GM12878 (cell line): Measurements from ENCODE around the gene PCSK2. TPM values are rescaled to one million over a fixed set of nuclear protein-coding genes. Genes with fewer than 3 reads are reported as not detected.

Experiments used
- ATAC-seq: fragments of 200-7000 bp; cut with Tn5 transposase; 3 replicates; pipeline ENCODE4 v1.9.1; 2020; ENCODE audit warnings: mild to moderate bottlenecking, moderate library complexity
- BruUV-seq: library from RNA; stranded (reverse); fragments of 400-500 nt; replicated peaks from 2 replicates; lab custom pipeline; 2021; lab: Mats Ljungman, UMichigan
- CTCF ChIA-PET: fragments of 300-600 bp; sonication (Branson Sonifier 250); formaldehyde crosslinking; extraction: SDS; loops from one replicate; lab custom pipeline; 2021; ENCODE audit warnings: inconsistent platforms; lab: Yijun Ruan, JAX
- POLR2A ChIA-PET: fragments of 350-600 bp; formaldehyde crosslinking; extraction: SDS; loops from one replicate; lab custom pipeline; 2021; ENCODE audit warnings: inconsistent platforms; lab: Charles Lee
- RAD21 ChIA-PET: fragments of 300-600 bp; sonication (Branson Sonifier 250); formaldehyde crosslinking; loops from one replicate; lab custom pipeline; 2023; ENCODE audit warnings: antibody characterized with exemption; ENCODE audit not compliant: unreplicated experiment; lab: Charles Lee
- SMC1A ChIA-PET: fragments of 300-600 bp; sonication (Branson Sonifier 250); formaldehyde crosslinking; loops from one replicate; lab custom pipeline; 2023; ENCODE audit not compliant: unreplicated experiment, uncharacterized antibody; lab: Charles Lee
- DNase-seq: peaks from one replicate; pipeline ENCODE4 v3.0.0-alpha.2; 2011; ENCODE audit warnings: low read depth, low spot score
- FAIRE-seq: peaks from 3 replicates; lab custom pipeline; 2011; peaks lifted over from hg19 to GRCh38; lab: Jason Lieb, UNC
- H2AFZ ChIP-seq: 2 replicates; pipeline ENCODE4 v1.6.0; 2011; ENCODE audit warnings: low read depth, low read length, control low read depth; ENCODE audit not compliant: control insufficient read depth
- H3K27ac ChIP-seq: 2 replicates; pipeline ENCODE4 v1.5.1; 2011; ENCODE audit warnings: control low read depth; ENCODE audit not compliant: control insufficient read depth, insufficient read depth
- H3K27me3 ChIP-seq, 2 experiments: replicated peaks in 1 of 2; 2 replicates each; pipeline versions ENCODE4 v1.6.0 to v1.6.1; 2011; ENCODE audit warnings: low read length in 1 of 2; ENCODE audit not compliant: control insufficient read depth in 2 of 2, insufficient read depth in 2 of 2
- H3K36me3 ChIP-seq, 2 experiments: 2 replicates each; pipeline ENCODE4 v1.5.1; 2011; ENCODE audit warnings: low read length in 1 of 2; ENCODE audit not compliant: control insufficient read depth in 2 of 2, insufficient read depth in 2 of 2
- H3K4me1 ChIP-seq: 2 replicates; pipeline ENCODE4 v1.6.1; 2011; ENCODE audit warnings: mild to moderate bottlenecking, low read length, moderate library complexity, mixed read lengths; ENCODE audit not compliant: control insufficient read depth, insufficient read depth
- H3K4me2 ChIP-seq: 2 replicates; pipeline ENCODE4 v1.6.0; 2011; ENCODE audit warnings: control low read depth; ENCODE audit not compliant: control insufficient read depth, insufficient read depth
- H3K4me3 ChIP-seq: fragments of 200-600 bp; sonication (generic); 2 replicates; pipeline ENCODE4 v1.5.1; 2016
- H3K79me2 ChIP-seq: 2 replicates; pipeline ENCODE4 v1.6.0; 2011; ENCODE audit warnings: low read length; ENCODE audit not compliant: control insufficient read depth, insufficient read depth
- H3K9ac ChIP-seq: 2 replicates; pipeline ENCODE4 v1.8.0; 2011; ENCODE audit warnings: low read length, control low read depth, mixed read lengths; ENCODE audit not compliant: control insufficient read depth, insufficient read depth
- H3K9me3 ChIP-seq: replicated peaks from 3 replicates; pipeline ENCODE4 v1.5.1; 2011; ENCODE audit warnings: mild to moderate bottlenecking, low read length; ENCODE audit not compliant: control insufficient read depth, insufficient read depth
- H4K20me1 ChIP-seq: 2 replicates; pipeline ENCODE4 v1.6.0; 2011; ENCODE audit not compliant: control insufficient read depth, insufficient read depth
- ATF3 ChIP-seq: IDR thresholded peaks from 2 replicates; pipeline ENCODE4 v1.6.1; 2011; ENCODE audit warnings: low read depth, mild to moderate bottlenecking, low read length, moderate library complexity, borderline replicate concordance; ENCODE audit errors: extremely low read depth
- BHLHE40 ChIP-seq, 2 experiments: fragments of 450-650 bp in 1 of 2; IDR thresholded peaks; 2 replicates each; pipeline ENCODE4 v1.6.1; 2011 to 2017; ENCODE audit warnings: low read depth in 2 of 2, borderline replicate concordance in 1 of 2, improper control_type of control experiment in 1 of 2, low read length in 1 of 2, mild to moderate bottlenecking in 1 of 2
- CHD2 ChIP-seq: IDR thresholded peaks from 2 replicates; pipeline ENCODE4 v1.6.1; 2011; ENCODE audit warnings: low read depth, low read length, improper control_type of control experiment, borderline replicate concordance
- IRF5 ChIP-seq: fragments of 450-650 bp; IDR thresholded peaks from 2 replicates; pipeline ENCODE4 v1.6.1; 2017; ENCODE audit warnings: borderline replicate concordance
- RUNX3 ChIP-seq: IDR thresholded peaks from 2 replicates; pipeline ENCODE4 v1.6.1; 2012; ENCODE audit warnings: low read length, inconsistent platforms
- SKIL ChIP-seq: fragments of 450-650 bp; IDR thresholded peaks from 2 replicates; pipeline ENCODE4 v1.6.1; 2017; ENCODE audit warnings: mild to moderate bottlenecking, low read depth, inconsistent platforms; ENCODE audit not compliant: poor library complexity, severe bottlenecking
- WRNIP1 ChIP-seq: IDR thresholded peaks from 2 replicates; pipeline ENCODE4 v1.6.1; 2011; ENCODE audit warnings: low read depth, low read length, improper control_type of control experiment, borderline replicate concordance
- WGBS: methylation state at CpG from one replicate; pipeline ENCODE4 v1.1.6; 2016; ENCODE audit warnings: low lambda C conversion rate; ENCODE audit not compliant: insufficient replicate concordance, insufficient coverage; ENCODE audit errors: missing lambda C conversion rate; 5-methylcytosine and 5-hydroxymethylcytosine counted together
- in situ Hi-C: fragments of 300-500 bp; cut with MboI; formaldehyde crosslinking; loops from 9 replicates; pipeline ENCODE4 v1.14.3; 2018; ENCODE audit warnings: mixed read lengths
- intact Hi-C: fragments of 100-400 bp; cut with micrococcal nuclease; formaldehyde crosslinking; loops from one replicate; pipeline ENCODE4 v1.14.2; 2022; ENCODE audit not compliant: unreplicated experiment
- polyA plus RNA-seq, 11 experiments: library from polyadenylated mRNA; depleted of rRNA in 4 of 11; unstranded in 6 of 11; stranded (reverse) in 5 of 11; fragments of >200 nt; fragmentation: Nextera tagmentation in 4 of 11; fragmentation: Illumina TruSeq in 1 of 11; extraction: Ambion mirVana in 4 of 11; extraction: Trizol in 1 of 11; gene quantifications; 1 replicate in 1 of 11; 2 replicates in 10 of 11; pipeline versions ENCODE4 v1.2.1 to v1.2.3, GENCODE V29; 2011 to 2016; ENCODE audit warnings: inconsistent platforms in 2 of 11, missing spikeins in 2 of 11, low read depth in 1 of 11
- total RNA-seq, 4 experiments: library from RNA; depleted of rRNA in 3 of 4; stranded (reverse); fragments of >200 nt in 3 of 4; fragmentation: Illumina TruSeq in 1 of 4; extraction: Trizol in 1 of 4; gene quantifications; 2 replicates each; pipeline versions ENCODE4 v1.2.1 to v1.2.3, GENCODE V29; 2013 to 2021

Gene PCSK2
- total and polyA plus RNA-seq, 10 of the 15 experiments (the other 5 are each of a cell fraction or from before 2014, with no cell fraction given) = not detected

- in situ Hi-C loops = no loop called here
- POLR2A ChIA-PET = no interaction called here
- TF ChIP-seq RUNX3 (no peak), ATF3 (no peak), WRNIP1 (no peak), IRF5 (no peak), BHLHE40 (IDR thresholded peaks at IDR 0.05; ENCODE audit: borderline replicate concordance in 1 of 2, low read depth in 2 of 2, low read length in 1 of 2) (no peak), SKIL (no peak), CHD2 (no peak)
These were observed 246.8 kb downstream of the PCSK2 start for GRCh38 chr20:17473659-17474058.

More at GRCh38 chr20:17473659-17474058, 246.8 kb downstream of the PCSK2 start:
- DNase-seq = no peak
- ChIA-PET SMC1A (no interaction called here), RAD21 (no interaction called here), CTCF (no interaction called here)
- no peaks in the 10 kb centered on the region for H3K9me3 ChIP-seq
- no peak overlapping the region for H3K27ac ChIP-seq
- H3K4me3 ChIP-seq = no peak overlapping the region
- FAIRE-seq = no peak
- H3K36me3 ChIP-seq = no peaks in the 10 kb centered on the region
- no peaks in the 10 kb centered on the region for H3K79me2 ChIP-seq
- no peaks in the 10 kb centered on the region; a peak in 1 of 4 replicates for H3K27me3 ChIP-seq
- H3K9ac ChIP-seq = no peak overlapping the region
- intact Hi-C loops = no loop called here
- BruUV-seq = no TSS peak
- WGBS = 38% methylated on average over 6 of the region's 6 CpGs
- no peaks in the 10 kb centered on the region for H3K4me1 ChIP-seq
- no peak overlapping the region for H3K4me2 ChIP-seq
- H4K20me1 ChIP-seq = no peaks in the 10 kb centered on the region
- no peak overlapping the region for H2AFZ ChIP-seq
- no peak for ATAC-seq
